Measurements from ENCODE around the gene YY1. TPM values are rescaled to one million over a fixed set of nuclear protein-coding genes. Genes with fewer than 3 reads are reported as not detected.
"Not testable (repeated sequence)": the region's sequence is repeated elsewhere in the genome, so short reads cannot be mapped to it uniquely, and the experiment has no call there.

Gene YY1
- total RNA-seq, 1 experiment from 2014 or later = 44.4 TPM

DNA sequence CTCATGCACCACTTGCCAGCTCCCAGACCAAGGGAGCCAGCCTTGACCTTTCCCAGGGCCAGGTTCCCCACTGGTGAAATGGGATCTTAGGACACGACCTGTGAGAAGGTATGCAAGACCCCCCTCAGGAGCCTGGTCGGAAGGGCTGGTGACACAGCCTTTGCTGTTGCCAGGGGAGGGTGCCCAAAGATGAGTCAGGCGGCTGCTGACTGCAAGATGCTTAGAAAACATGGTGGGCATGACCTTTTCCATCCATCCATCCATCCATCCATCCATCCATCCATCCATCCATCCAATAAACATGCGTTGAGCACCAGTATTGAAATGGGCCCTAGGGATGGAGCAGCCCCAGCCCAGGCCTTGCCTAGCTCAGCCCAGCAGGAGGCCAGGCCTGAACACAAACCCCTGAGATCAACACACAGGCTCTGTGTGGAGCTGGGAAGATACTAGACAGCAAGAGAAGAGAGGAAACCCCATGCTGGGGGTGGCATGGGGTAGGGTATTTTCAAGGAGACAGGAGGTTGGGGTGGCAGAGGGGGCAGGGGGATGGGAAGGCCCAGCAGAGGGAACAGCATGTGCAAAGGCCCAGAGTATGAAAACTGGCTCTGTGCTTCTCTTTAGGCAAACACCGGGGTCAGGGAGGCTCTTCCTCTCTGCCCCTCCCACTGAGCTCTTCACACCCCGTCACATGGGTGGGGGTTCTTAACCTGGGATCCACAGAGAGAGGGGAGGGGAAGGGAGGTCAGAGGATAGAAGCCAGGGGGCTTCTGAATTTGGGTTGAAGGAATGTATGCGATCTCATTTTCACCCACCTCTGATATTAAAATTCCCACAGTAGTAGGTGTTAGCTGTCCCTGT is 26.2 kb upstream of the YY1 start:
- in situ Hi-C loops (cut with HindIII; ENCODE audit: low pct_unique_long_range_greater_than_20kb, low sequenced_read_pairs) = no loop called here
- DNase-seq (ENCODE audit: low read depth) = no peak

DNA sequence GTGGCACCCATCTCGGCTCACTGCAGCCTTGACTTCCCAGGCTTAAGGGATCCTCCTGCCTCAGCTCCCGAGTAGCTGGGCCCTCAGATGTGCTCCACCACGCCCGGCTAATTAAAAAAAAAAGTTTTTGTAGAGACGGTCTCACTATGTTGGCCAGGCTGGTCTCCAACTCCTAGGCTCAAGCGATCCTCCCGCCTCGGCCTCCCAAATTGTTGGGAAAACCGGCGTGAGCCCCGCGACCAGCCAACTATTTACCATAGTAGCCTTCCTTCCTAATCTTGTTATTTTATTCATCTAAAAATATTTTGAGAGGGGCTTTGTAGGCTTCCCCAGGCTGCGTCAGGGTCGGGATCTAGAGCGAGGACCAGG is 25.4 kb upstream of the YY1 start:
- in situ Hi-C loops (cut with HindIII; ENCODE audit: low pct_unique_long_range_greater_than_20kb, low sequenced_read_pairs) = no loop called here

DNA sequence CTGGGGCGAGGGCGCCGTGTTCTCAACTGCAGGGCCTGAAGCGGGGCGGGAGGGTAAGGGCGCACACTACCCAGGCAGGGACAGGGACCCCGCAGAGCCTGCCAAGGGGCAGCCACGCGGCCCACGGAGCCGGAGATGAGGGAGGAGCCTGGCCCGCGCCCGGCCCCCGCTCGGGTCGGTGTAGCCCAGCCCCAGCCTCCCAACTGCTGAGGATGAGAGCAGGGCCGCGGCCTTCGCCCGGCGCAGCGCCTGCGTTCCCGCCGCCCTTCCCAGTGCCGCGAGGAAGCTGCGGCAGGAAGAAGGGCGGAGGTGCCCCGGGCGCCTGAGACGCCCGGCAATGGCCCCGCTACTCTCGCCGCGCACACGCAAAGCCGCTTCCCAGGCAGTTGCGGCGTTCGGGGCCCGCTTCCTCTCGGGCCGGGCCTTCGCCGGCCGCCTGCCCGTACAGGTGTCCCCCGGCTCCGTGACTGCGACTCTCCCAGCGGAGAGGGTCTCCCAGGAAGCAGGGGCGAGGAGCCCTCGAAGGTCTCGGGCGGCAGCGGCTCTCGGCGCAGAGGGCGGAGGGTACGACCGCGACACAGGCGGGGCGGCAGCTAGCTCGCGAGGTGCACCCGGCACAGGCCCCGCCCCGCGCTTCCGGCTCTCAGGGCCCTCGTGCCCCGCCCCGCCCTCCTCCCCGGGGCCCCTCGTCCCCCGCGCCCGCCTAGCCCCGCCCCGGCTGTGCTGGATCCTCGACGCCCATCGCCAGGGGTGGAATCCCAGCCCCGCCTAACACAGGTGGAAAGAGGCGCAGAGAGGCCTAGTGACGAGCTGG is 24.8 kb upstream of the YY1 start:
- DNase-seq (ENCODE audit: low read depth) = peak; percentile 64
- in situ Hi-C loops (cut with HindIII; ENCODE audit: low pct_unique_long_range_greater_than_20kb, low sequenced_read_pairs) = no loop called here

More for the DNA sequence above, 25.4 kb upstream of the YY1 start:
- DNase-seq (ENCODE audit: low read depth) = no peak

DNA sequence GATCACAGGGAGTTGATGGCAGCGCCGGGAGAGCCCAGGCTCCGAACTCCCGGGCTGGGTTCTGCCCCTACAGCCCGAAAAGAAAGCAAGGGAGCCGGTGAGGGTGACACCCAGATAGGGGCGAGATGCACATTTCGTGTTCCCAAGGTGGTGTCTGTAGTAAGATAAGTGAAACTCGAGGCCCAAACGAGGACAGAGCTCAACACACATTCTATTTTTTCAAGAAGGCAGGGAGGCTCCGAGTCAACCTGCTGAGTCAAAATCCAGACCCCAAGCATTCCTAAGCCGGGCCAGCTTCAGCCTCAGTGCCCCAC is 24.2 kb upstream of the YY1 start:
- in situ Hi-C loops (cut with HindIII; ENCODE audit: low pct_unique_long_range_greater_than_20kb, low sequenced_read_pairs) = no loop called here
- DNase-seq (ENCODE audit: low read depth) = no peak

DNA sequence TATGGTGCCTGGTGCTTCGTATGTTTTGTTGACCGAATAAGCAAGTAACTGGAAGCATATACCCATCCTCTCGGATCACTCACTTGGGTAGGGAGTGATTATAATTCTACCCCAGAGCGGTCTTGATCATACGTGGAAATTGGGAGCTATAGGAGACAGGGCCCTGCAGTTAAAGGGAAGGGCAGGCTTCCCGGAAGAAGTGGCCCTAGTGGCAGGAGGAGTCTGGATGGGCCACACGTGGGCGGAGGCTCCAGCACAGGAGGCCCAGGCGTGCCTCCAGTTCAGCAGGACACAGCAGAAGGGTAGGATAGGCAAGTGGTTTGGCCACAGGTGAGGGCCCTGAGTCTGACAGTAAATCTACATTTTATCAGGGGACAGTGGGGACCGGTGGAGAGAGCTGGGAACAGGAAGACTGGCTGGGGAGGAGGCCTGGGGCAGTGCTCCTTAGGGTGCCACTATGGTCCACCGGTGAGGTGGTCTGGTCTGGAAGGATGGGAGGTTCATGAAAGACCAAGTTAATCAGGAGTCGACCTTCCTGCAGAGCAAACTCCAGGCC is 23.5 kb upstream of the YY1 start:
- in situ Hi-C loops (cut with HindIII; ENCODE audit: low pct_unique_long_range_greater_than_20kb, low sequenced_read_pairs) = no loop called here
- no peak for DNase-seq (ENCODE audit: low read depth)

DNA sequence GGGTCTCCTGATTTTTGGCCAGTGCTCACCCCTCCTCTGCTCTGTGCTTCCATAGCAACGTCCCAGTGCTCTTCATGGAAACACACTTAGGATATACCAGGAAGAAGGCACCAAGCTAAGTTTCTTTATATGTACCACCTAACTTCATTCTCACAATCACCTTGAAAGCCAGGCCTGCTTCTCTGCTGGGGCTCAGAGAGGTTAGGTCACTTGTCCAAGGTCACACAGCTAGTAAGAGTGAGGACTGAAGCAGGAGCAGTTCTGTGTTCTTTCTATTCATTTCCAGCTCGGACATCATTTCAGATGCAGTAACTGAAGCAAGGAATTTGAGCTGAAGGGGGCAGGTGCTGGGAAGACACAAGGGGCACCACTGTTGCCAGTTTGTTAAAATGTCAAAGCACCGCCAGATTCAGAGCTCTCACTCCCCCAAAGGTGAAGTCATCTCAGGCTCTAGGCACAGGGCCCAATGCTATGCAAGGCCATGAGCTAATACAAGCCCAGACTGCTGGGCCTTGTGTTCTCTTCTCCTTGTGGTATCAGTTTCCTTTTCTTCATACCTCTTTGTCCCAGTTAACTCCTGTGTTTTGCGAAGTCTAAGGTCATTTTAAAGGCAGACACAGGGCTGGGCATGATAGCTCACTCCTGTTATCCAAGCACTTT is 19.7 kb upstream of the YY1 start:
- no peak for DNase-seq (ENCODE audit: low read depth)
- in situ Hi-C loops (cut with HindIII; ENCODE audit: low pct_unique_long_range_greater_than_20kb, low sequenced_read_pairs) = no loop called here

DNA sequence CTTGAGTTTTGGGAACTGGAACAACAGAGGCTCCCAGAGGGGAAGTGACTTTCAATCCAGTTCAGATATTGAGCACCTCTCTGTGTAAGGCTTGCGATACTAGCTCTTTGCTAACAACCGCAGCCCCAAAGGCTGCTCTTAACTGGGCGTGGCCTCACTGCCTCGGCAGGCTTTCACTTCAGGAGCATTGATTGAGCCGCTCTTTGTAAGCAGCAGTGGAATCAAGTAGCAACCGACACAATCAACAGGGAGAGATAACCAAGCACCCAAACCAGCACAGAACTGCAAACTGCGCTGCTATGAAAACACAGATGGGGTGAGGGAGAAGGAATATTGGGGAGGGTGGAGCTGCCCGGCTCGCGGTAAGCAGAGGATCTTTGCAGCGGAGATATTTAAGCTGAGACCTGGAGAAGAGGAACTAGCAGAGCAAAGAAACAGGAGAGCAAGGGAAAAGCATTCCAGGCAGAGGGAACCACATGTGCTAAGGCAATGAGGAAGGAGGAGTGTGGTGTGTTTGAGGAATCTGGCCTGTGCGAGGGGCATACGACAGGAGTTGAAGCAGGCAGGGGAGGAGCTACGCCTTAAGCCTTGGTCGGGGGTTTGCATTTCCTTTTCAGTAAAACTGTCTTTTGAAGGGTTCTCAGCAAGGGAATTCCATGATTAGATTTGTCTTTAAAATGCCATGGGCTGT is 17.3 kb upstream of the YY1 start:
- no peak for DNase-seq (ENCODE audit: low read depth)
- in situ Hi-C loops (cut with HindIII; ENCODE audit: low pct_unique_long_range_greater_than_20kb, low sequenced_read_pairs) = no loop called here

DNA sequence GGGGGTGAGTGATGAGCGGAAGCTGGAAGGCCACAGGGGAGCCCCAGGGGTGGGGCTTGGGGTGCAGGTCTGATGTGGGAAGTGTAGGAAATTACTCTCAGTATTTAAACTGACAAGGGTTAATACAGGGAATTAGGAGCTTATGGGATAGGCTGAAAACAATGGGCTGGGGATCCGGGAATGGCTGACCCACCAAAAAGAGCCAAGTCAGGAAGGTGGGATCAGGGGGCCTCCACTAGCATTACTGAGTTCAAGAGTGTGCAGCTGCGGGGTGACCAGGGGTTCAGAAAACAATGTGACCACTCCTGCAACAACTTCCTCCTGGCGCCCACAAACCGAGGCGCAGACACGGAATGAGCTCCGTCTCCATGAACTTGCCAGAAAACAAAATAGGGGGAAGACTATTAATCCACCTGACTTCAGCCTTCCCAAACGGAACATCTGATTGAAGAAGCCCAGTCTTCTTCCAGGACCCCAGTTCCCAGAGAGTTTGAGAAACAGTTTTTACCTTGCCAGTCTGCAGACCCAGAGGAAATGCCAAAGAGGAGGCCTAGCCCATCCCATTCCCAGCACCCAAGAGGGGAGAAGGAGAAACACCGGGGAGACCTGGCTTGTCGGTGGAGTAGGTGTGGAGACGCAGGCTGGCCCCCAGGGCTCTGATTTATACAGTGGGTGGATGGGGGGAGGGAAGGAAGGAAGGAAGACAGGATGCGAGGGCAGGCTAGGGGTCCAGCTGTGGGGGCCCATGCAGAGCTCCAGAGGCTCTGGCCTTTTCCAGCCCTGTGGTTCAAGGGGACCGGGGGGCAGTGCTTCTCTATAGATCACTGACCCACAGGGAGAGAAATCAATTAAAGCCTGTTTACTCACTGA is 16.5 kb upstream of the YY1 start:
- in situ Hi-C loops (cut with HindIII; ENCODE audit: low pct_unique_long_range_greater_than_20kb, low sequenced_read_pairs) = no loop called here
- DNase-seq (ENCODE audit: low read depth) = no peak

DNA sequence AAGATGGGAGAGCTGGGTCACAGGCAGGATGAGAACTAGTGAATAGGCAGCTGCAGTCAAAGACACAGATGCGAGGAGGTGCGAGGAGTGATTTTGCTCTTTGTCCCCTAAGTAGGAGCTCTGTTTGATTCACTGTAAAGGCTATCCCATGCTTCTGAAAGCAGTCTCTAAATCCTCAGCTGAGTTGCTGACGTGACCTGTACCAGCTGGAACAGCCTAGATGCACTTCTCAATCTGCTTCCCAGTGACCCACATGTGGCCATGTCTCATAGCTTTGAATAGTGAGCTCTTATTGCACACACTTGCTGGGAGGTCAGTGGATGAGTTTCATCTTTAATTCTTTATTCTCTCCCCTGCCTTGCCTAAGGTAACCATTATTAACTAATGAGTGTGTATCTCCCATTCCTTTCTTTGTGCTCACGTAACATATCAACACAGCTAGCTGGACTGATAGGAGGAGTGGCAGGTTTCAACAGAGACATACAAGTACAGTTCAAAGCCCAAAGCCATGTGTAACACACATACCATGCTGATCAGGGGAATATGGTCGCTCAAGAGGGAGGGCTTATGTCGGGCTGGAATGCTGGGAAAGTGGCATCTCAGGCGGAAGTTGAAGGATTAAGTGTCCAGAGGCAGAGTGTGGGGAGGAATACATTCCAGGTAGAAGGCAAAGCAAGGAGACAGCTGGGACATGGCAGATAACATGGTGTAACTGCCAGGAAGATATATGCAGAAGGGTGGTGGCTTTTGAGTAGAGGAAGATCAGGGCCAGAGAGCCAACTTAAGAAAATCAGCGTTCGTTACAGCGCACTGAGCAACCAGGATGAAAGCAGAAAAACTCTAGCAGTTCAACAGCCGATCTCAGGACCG is 15.4 kb upstream of the YY1 start:
- in situ Hi-C loops (cut with HindIII; ENCODE audit: low pct_unique_long_range_greater_than_20kb, low sequenced_read_pairs) = no loop called here
- no peak for DNase-seq (ENCODE audit: low read depth)

DNA sequence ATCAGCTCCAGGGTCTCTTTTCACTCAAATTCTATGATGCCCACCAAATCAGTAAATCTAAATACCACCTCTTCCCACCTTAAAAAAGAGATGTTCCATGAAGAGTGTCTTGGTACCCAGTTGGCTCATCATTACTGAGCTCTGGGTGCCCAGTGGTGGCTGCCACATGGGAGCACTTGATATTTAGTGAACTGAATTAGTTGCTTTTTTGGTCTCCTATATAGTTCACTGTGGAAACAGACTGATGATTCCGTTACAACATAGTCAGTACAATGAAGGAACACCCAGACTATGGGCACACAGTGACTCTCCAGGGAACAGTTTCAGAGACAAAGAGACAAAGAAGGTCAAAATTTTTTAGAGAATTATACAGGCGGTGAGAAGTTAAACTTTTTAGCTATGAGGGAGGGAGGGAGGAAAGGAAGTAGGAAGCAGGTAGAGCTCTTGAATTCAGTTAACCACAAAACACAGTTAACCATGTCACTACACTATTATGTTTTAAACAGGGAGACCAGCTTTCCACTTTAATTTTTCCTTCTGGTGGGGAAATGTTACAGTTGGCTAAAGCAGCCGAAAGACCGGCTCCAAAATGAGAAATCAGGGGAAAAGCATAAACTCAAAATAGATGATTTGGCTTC is 14.6 kb upstream of the YY1 start:
- no peak for DNase-seq (ENCODE audit: low read depth)
- in situ Hi-C loops (cut with HindIII; ENCODE audit: low pct_unique_long_range_greater_than_20kb, low sequenced_read_pairs) = no loop called here

DNA sequence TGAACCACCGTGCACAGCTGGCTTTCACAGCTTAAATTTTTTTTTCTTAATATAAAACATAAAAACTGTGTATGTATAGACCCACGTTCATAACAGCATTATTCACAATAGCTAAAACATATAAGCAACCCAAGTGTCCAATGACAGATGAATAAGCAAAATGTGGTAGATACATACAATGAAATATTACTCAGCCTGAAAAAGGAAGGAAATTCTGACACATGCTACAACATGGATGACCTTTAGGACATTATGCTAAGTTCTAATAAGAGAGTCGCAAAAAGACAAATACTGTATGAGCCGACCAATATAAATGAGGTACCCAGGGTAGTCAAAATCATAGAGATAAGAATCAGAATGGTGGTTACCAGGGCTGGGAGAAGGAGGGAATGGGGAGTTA is 13.8 kb upstream of the YY1 start:
- no peak for DNase-seq (ENCODE audit: low read depth)
- in situ Hi-C loops (cut with HindIII; ENCODE audit: low pct_unique_long_range_greater_than_20kb, low sequenced_read_pairs) = no loop called here

DNA sequence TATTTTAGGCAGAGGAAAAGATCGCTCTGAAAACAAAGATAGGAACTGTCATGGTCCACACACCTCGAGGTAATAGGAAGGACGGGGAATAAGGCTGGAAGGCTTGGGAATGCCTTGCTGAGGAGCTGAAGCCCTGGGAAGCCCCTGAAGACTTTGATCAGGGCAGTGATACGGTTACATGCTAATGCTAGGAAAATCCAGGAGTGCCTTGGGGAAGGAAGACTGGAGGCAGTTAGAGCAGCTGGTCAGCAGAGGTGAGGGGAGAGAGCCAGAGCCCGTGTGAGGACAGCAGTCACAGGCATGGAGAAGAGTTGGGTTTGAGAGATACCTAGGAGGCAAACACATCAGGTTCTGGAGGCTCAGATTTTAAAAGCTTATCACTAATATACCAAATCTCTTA is 8.6 kb upstream of the YY1 start:
- in situ Hi-C loops (cut with HindIII; ENCODE audit: low pct_unique_long_range_greater_than_20kb, low sequenced_read_pairs) = no loop called here
- no peak for DNase-seq (ENCODE audit: low read depth)

DNA sequence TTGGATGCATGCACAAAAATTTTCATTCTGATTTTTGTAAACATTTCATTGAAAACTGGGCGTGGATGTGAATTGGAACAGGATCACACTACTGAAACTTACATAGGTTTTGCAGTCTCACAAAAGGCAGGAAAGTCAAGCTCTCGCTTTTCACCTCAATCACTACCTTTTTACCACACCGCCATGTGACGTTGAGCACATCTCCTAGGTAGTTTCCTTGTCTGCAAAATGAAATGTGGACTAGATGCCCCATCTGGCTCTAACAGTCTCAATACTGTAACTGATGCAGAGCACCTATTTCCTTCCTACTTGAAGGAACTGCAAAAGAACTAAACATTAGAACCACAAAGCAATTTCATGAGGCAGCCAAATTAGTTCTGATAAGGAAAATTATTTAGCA is 4.4 kb upstream of the YY1 start:
- no peak for DNase-seq (ENCODE audit: low read depth)
- in situ Hi-C loops (cut with HindIII; ENCODE audit: low pct_unique_long_range_greater_than_20kb, low sequenced_read_pairs) = no loop called here

DNA sequence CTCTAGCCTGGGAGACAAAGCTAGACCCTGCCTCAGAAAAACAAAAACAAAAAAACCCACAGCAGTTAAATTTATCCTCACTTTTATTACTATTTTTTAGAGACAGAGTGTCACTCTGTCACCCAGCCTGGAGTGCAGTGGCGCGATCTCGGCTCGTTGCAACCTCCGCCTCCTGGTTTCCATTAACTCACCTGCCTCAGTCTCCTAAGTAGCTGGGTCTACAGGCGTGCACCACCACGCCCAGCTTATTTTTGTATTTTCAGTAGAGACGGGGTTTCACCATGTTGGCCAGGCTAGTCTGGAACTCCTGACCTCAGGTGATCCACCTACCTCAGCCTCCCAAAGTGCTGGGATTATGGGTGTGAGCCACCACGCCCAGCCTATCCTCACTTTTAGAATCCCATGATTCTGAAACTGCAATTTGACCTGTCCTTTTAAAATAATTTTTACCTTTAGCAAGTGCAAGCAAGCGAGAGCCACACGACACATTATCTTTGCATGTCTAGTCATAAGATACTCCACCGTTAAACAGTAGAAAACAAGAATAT is 2.6 kb upstream of the YY1 start:
- DNase-seq (ENCODE audit: low read depth); in situ Hi-C loops (cut with HindIII; ENCODE audit: low pct_unique_long_range_greater_than_20kb, low sequenced_read_pairs): not testable (repeated sequence)

DNA sequence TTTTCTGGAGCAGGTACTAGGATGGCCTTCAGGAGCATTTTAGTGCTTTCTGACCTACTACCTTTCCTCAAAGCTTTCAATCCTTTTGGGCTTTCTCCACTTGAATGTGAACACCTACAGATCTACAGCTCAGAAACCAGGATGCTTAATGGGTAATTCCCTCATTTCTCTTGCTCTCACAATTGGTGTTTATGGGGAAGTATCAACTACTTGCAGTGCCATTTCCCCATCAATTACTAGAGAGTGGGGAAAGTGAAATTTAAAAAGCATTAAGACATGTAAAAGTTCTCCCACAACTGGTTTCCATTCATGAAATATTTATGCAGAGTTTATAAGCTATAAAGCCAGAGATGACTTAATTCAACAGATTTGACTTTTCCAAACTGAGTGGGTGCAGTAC is 2.1 kb upstream of the YY1 start:
- DNase-seq (ENCODE audit: low read depth) = no peak
- in situ Hi-C loops (cut with HindIII; ENCODE audit: low pct_unique_long_range_greater_than_20kb, low sequenced_read_pairs) = no loop called here

DNA sequence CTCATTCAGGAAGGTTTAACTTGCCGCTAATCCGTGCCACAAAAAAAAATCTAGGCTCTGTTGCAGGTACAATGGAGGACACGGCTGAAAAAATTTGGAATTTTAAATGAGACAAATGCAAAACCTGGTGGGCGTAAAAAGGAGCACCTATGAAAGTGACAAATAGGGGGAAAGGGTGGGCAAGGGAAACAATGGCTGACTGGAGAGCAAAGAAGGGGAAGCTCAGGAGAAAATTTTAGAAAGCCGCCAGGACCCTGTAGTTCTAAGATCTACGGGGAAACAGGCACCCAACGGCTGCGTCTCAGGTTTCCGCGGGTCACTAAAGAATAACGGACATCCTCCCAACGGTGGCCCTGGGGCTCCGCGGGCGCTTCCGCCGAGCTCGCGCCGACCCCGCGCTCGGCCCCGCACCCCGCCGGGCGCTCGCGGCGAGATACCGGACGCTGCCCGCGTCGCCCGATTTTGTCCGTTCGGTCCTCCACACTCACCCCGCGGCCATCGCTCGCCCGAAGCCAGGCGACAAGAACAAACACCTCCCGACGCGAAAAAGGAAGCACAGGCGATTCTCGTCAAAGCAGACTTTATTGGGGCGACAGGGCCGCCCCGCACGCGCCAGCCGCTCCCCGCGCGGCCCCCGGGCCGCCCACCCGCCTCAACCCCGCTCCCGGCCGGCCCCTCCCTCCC is 1.1 kb upstream of the YY1 start:
- peak; percentile 23 for DNase-seq (ENCODE audit: low read depth)
- in situ Hi-C loops (cut with HindIII; ENCODE audit: low pct_unique_long_range_greater_than_20kb, low sequenced_read_pairs) = no loop called here
